Skeletal muscle tissue (tissue), 4 donors: ENCODE measurements around the gene LRP1B. TPM values are rescaled to one million over a fixed set of nuclear protein-coding genes. Genes with fewer than 3 reads are reported as not detected.
"Not testable (repeated sequence)": the region's sequence is repeated elsewhere in the genome, so short reads cannot be mapped to it uniquely, and the experiment has no call there.

Experiments
- H3K27ac ChIP-seq: one replicate; pipeline ENCODE4 v1.7.0; 2013; ENCODE audit warnings: mild to moderate bottlenecking, low read depth, low read length, inconsistent platforms
- H3K27me3 ChIP-seq, 3 donors: one replicate each; pipeline ENCODE4 v1.7.0; 2013; ENCODE audit warnings: low read length in 3 of 3; ENCODE audit not compliant: control insufficient read depth in 3 of 3, insufficient read depth in 3 of 3
- H3K36me3 ChIP-seq, 3 donors: one replicate each; pipeline ENCODE4 v1.7.0; 2013; ENCODE audit warnings: low read length in 3 of 3; ENCODE audit not compliant: control insufficient read depth in 3 of 3, insufficient read depth in 3 of 3
- H3K4me1 ChIP-seq, 3 donors: one replicate each; pipeline ENCODE4 v1.7.0; 2013; ENCODE audit warnings: low read length in 3 of 3, mild to moderate bottlenecking in 3 of 3; ENCODE audit not compliant: control insufficient read depth in 3 of 3, insufficient read depth in 3 of 3
- H3K4me3 ChIP-seq, 3 donors: one replicate each; pipeline ENCODE4 v1.7.0; 2013; ENCODE audit warnings: low read length in 3 of 3
- H3K9ac ChIP-seq, 3 donors: one replicate each; pipeline ENCODE4 v1.7.0; 2013; ENCODE audit warnings: low read length in 3 of 3, mild to moderate bottlenecking in 3 of 3, moderate library complexity in 2 of 3, low read depth in 1 of 3
- H3K9me3 ChIP-seq, 3 donors: one replicate each; pipeline ENCODE4 v1.7.0; 2013; ENCODE audit warnings: low read length in 3 of 3; ENCODE audit not compliant: control insufficient read depth in 3 of 3
- total RNA-seq: library from RNA; depleted of rRNA; stranded (reverse); fragments of >200 nt; gene quantifications from one replicate; pipeline ENCODE4 v1.2.3, GENCODE V29; 2014
- donor health status: Osteomylitis.

The LRP1B gene
- total RNA-seq, 1 donor from 2014 or later = 2.6 TPM

- Histone ChIP-seq H3K4me1 (no peaks in the 10 kb centered on the region), H3K27me3 (no peaks in the 10 kb centered on the region)
Observed at GRCh38 chr2:141186413-141187074, 944.3 kb downstream of the LRP1B start.

GRCh38 chr2:141182246-141182645 lies 948.6 kb downstream of the LRP1B start:
- H3K36me3 ChIP-seq = no peaks in the 10 kb centered on the region
- no peak overlapping the region for H3K27ac ChIP-seq
- H3K27me3 ChIP-seq = no peaks in the 10 kb centered on the region
- no peak overlapping the region for H3K9ac ChIP-seq
- H3K9me3 ChIP-seq = no peaks in the 10 kb centered on the region
- no peaks in the 10 kb centered on the region for H3K4me1 ChIP-seq
- H3K4me3 ChIP-seq = no peak overlapping the region

More at GRCh38 chr2:141186413-141187074, 944.3 kb downstream of the LRP1B start:
- H3K9me3 ChIP-seq = no peaks in the 10 kb centered on the region
- H3K4me3 ChIP-seq = no peak overlapping the region
- no peak overlapping the region for H3K9ac ChIP-seq
- no peaks in the 10 kb centered on the region for H3K36me3 ChIP-seq
- no peak overlapping the region for H3K27ac ChIP-seq

- not testable (repeated sequence) for H3K4me3 ChIP-seq, H3K36me3 ChIP-seq, H3K9ac ChIP-seq, H3K9me3 ChIP-seq, H3K27me3 ChIP-seq, H3K27ac ChIP-seq, H3K4me1 ChIP-seq
Observed at GRCh38 chr2:141169117-141169516, 961.7 kb downstream of the LRP1B start.

- Histone ChIP-seq H3K36me3 (no peaks in the 10 kb centered on the region), H3K4me3 (no peak overlapping the region), H3K4me1 (no peaks in the 10 kb centered on the region), H3K27ac (no peak overlapping the region), H3K9ac (no peak overlapping the region), H3K9me3 (no peaks in the 10 kb centered on the region), H3K27me3 (no peaks in the 10 kb centered on the region)
Observed at GRCh38 chr2:141162314-141162713, 968.5 kb downstream of the LRP1B start.

- H3K27ac ChIP-seq = no peak overlapping the region
- no peak overlapping the region for H3K4me3 ChIP-seq
- H3K27me3 ChIP-seq = no peaks in the 10 kb centered on the region
- H3K36me3 ChIP-seq = no peaks in the 10 kb centered on the region
- no peak overlapping the region for H3K9ac ChIP-seq
- H3K4me1 ChIP-seq = no peaks in the 10 kb centered on the region
- H3K9me3 ChIP-seq = no peaks in the 10 kb centered on the region
Observed at GRCh38 chr2:141151611-141152286, 979.1 kb downstream of the LRP1B start.

GRCh38 chr2:141142025-141142424 lies 988.8 kb downstream of the LRP1B start:
- H3K9ac ChIP-seq = no peak overlapping the region
- no peaks in the 10 kb centered on the region for H3K9me3 ChIP-seq
- H3K27me3 ChIP-seq = no peaks in the 10 kb centered on the region
- no peak overlapping the region for H3K4me3 ChIP-seq
- no peak overlapping the region for H3K27ac ChIP-seq
- no peaks in the 10 kb centered on the region for H3K4me1 ChIP-seq
- H3K36me3 ChIP-seq = no peaks in the 10 kb centered on the region

- Histone ChIP-seq H3K36me3 (no peaks in the 10 kb centered on the region), H3K9me3 (no peaks in the 10 kb centered on the region), H3K4me1 (no peaks in the 10 kb centered on the region), H3K9ac (no peak overlapping the region), H3K27me3 (no peaks in the 10 kb centered on the region), H3K4me3 (no peak overlapping the region), H3K27ac (no peak overlapping the region)
Observed at GRCh38 chr2:141137122-141137693, 993.6 kb downstream of the LRP1B start.

GRCh38 chr2:141133883-141134282 lies 996.9 kb downstream of the LRP1B start:
- Histone ChIP-seq H3K9ac (no peak overlapping the region), H3K36me3 (no peaks in the 10 kb centered on the region), H3K4me3 (no peak overlapping the region), H3K4me1 (no peaks in the 10 kb centered on the region), H3K27ac (no peak overlapping the region), H3K27me3 (no peaks in the 10 kb centered on the region), H3K9me3 (no peaks in the 10 kb centered on the region)

- Histone ChIP-seq H3K9ac (no peak overlapping the region), H3K27ac (no peak overlapping the region)
Observed at GRCh38 chr2:141125432-141125831, 1005.4 kb downstream of the LRP1B start.

GRCh38 chr2:141118836-141119235 lies 1012.0 kb downstream of the LRP1B start:
- H3K9me3 ChIP-seq = no peaks in the 10 kb centered on the region
- no peak overlapping the region for H3K9ac ChIP-seq

More at GRCh38 chr2:141125432-141125831, 1005.4 kb downstream of the LRP1B start:
- Histone ChIP-seq H3K27me3 (no peaks in the 10 kb centered on the region), H3K9me3 (no peaks in the 10 kb centered on the region), H3K4me1 (no peaks in the 10 kb centered on the region), H3K36me3 (no peaks in the 10 kb centered on the region), H3K4me3 (no peak overlapping the region)

More at GRCh38 chr2:141118836-141119235, 1012.0 kb downstream of the LRP1B start:
- H3K4me3 ChIP-seq = no peak overlapping the region
- no peaks in the 10 kb centered on the region for H3K36me3 ChIP-seq
- no peaks in the 10 kb centered on the region for H3K27me3 ChIP-seq
- no peak overlapping the region for H3K27ac ChIP-seq
- no peaks in the 10 kb centered on the region for H3K4me1 ChIP-seq
